Right renal pelvis (tissue), 4 donors: Measurements from ENCODE around the gene LPP. TPM values are rescaled to one million over a fixed set of nuclear protein-coding genes. Genes with fewer than 3 reads are reported as not detected.

Experiments used
- DNase-seq, 4 donors: peaks; one replicate each; pipeline ENCODE4 v3.0.0-alpha.2; 2013; ENCODE audit warnings: low read depth in 4 of 4, low spot score in 3 of 4, missing footprints in 1 of 4
- polyA plus RNA-seq, 4 donors: library from polyadenylated mRNA; unstranded; fragments of 120-200 nt; gene quantifications; one replicate each; pipeline ENCODE4 v1.2.1, GENCODE V29; 2013; ENCODE audit not compliant: insufficient read length in 4 of 4

Gene LPP
- polyA plus RNA-seq, 4 donors = 24.5 to 29.6 (median 25.6) TPM

- no peak for DNase-seq
Observed at GRCh38 chr3:188906236-188906635, 752.3 kb downstream of the LPP start.

- no peak for DNase-seq
Observed at GRCh38 chr3:188908002-188908850, 754.3 kb downstream of the LPP start.

- DNase-seq = peak; percentile 60 to 78 (median 68)
Observed at GRCh38 chr3:188911026-188911850, 757.3 kb downstream of the LPP start.

- no peak for DNase-seq
Observed at GRCh38 chr3:188913084-188913483, 759.1 kb downstream of the LPP start.

GRCh38 chr3:188914552-188914951 is 760.6 kb downstream of the LPP start:
- DNase-seq = no peak

GRCh38 chr3:188915127-188915526 is 761.2 kb downstream of the LPP start:
- DNase-seq = no peak

- DNase-seq = no peak
Observed at GRCh38 chr3:188916934-188917401, 763.0 kb downstream of the LPP start.

- no peak for DNase-seq
Observed at GRCh38 chr3:188918093-188918492, 764.1 kb downstream of the LPP start.

- DNase-seq = no peak
Observed at GRCh38 chr3:188923671-188924070, 769.7 kb downstream of the LPP start.

GRCh38 chr3:188925376-188925775 is 771.4 kb downstream of the LPP start:
- no peak for DNase-seq

GRCh38 chr3:188926111-188926510 is 772.2 kb downstream of the LPP start:
- DNase-seq = no peak

- DNase-seq = no peak
Observed at GRCh38 chr3:188926741-188927511, 773.0 kb downstream of the LPP start.

GRCh38 chr3:188927971-188928370 is 774.0 kb downstream of the LPP start:
- no peak for DNase-seq

- no peak for DNase-seq
Observed at GRCh38 chr3:188929137-188929536, 775.2 kb downstream of the LPP start.

- DNase-seq = no peak
Observed at GRCh38 chr3:188931036-188931435, 777.1 kb downstream of the LPP start.

- DNase-seq = no peak
Observed at GRCh38 chr3:188931531-188931930, 777.6 kb downstream of the LPP start.

GRCh38 chr3:188934989-188935388 is 781.0 kb downstream of the LPP start:
- no peak for DNase-seq

GRCh38 chr3:188936597-188937107 is 782.7 kb downstream of the LPP start:
- no peak for DNase-seq

- no peak for DNase-seq
Observed at GRCh38 chr3:188937389-188937788, 783.4 kb downstream of the LPP start.

GRCh38 chr3:188938999-188939398 is 785.0 kb downstream of the LPP start:
- no peak for DNase-seq
